GM19438 (cell line): ENCODE measurements around the gene EMILIN1.
"Not testable (repeated sequence)": the region's sequence is repeated elsewhere in the genome, so short reads cannot be mapped to it uniquely, and the experiment has no call there.

Experiments used
- ATAC-seq: cut with Tn5 transposase; IDR thresholded peaks from one replicate; pipeline ENCODE4 v1.9.1; 2021; ENCODE audit warnings: low read depth; ENCODE audit not compliant: unreplicated experiment

The EMILIN1 gene

GRCh38 chr2:27092696-27093429 is 14.4 kb downstream of the EMILIN1 start:
- ATAC-seq: no peak

GRCh38 chr2:27093430-27094352 is 15.3 kb downstream of the EMILIN1 start:
- no peak for ATAC-seq

- ATAC-seq: no peak
These were observed 16.1 kb downstream of the EMILIN1 start for GRCh38 chr2:27094353-27094984.

GRCh38 chr2:27095427-27095744 is 17.0 kb downstream of the EMILIN1 start:
- no peak for ATAC-seq

- no peak for ATAC-seq
These were observed 17.6 kb downstream of the EMILIN1 start for GRCh38 chr2:27095745-27096651.

- no peak for ATAC-seq
These were observed 18.4 kb downstream of the EMILIN1 start for GRCh38 chr2:27096748-27097297.

- ATAC-seq: no peak
These were observed 18.9 kb downstream of the EMILIN1 start for GRCh38 chr2:27097341-27097740.

- no peak for ATAC-seq
These were observed 21.0 kb downstream of the EMILIN1 start for GRCh38 chr2:27099334-27099955.

- ATAC-seq: no peak
These were observed 21.6 kb downstream of the EMILIN1 start for GRCh38 chr2:27100036-27100435.

GRCh38 chr2:27102329-27102728 is 23.9 kb downstream of the EMILIN1 start:
- ATAC-seq: no peak

- ATAC-seq: no peak
These were observed 27.6 kb downstream of the EMILIN1 start for GRCh38 chr2:27105981-27106380.

- no peak for ATAC-seq
These were observed 29.8 kb downstream of the EMILIN1 start for GRCh38 chr2:27108221-27108620.

GRCh38 chr2:27109083-27109482 is 30.7 kb downstream of the EMILIN1 start:
- ATAC-seq: no peak

GRCh38 chr2:27110603-27111352 is 32.4 kb downstream of the EMILIN1 start:
- not testable (repeated sequence) for ATAC-seq

- not testable (repeated sequence) for ATAC-seq
These were observed 33.1 kb downstream of the EMILIN1 start for GRCh38 chr2:27111392-27112078.

GRCh38 chr2:27115519-27115918 is 37.1 kb downstream of the EMILIN1 start:
- ATAC-seq: no peak

GRCh38 chr2:27117995-27118524 is 39.6 kb downstream of the EMILIN1 start:
- ATAC-seq: no peak
